ENCODE measurements around the gene DNMBP. TPM values are rescaled to one million over a fixed set of nuclear protein-coding genes. Genes with fewer than 3 reads are reported as not detected.

Gene DNMBP
- total and polyA plus RNA-seq, 8 donors: 8.5 to 44.6 (median 34.7) TPM

- H3K27ac ChIP-seq: peak overlapping the region in 4 of 5 donors; percentile 50 to 81 (median 70)
- peak in 1 of 2 donors; percentile 79 for DNase-seq
- H3K9me3 ChIP-seq: no peaks in the 10 kb centered on the region
- no peak for TF ChIP-seq POLR2A (IDR thresholded peaks at IDR 0.05)
- no peak for TF ChIP-seq EP300 (IDR thresholded peaks at IDR 0.05)
- TF ChIP-seq, protein P1, sequence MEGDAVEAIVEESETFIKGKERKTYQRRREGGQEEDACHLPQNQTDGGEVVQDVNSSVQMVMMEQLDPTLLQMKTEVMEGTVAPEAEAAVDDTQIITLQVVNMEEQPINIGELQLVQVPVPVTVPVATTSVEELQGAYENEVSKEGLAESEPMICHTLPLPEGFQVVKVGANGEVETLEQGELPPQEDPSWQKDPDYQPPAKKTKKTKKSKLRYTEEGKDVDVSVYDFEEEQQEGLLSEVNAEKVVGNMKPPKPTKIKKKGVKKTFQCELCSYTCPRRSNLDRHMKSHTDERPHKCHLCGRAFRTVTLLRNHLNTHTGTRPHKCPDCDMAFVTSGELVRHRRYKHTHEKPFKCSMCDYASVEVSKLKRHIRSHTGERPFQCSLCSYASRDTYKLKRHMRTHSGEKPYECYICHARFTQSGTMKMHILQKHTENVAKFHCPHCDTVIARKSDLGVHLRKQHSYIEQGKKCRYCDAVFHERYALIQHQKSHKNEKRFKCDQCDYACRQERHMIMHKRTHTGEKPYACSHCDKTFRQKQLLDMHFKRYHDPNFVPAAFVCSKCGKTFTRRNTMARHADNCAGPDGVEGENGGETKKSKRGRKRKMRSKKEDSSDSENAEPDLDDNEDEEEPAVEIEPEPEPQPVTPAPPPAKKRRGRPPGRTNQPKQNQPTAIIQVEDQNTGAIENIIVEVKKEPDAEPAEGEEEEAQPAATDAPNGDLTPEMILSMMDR (IDR thresholded peaks at IDR 0.05): no peak
- no peak for TF ChIP-seq POLR2AphosphoS5 (IDR thresholded peaks at IDR 0.05)
- peaks cover 6 to 43% (median 26%) of the 10 kb centered on the region in 4 donors for H3K4me1 ChIP-seq
- H3K4me3 ChIP-seq: no peak overlapping the region
- intact Hi-C loops (cut with DNase I; ENCODE audit: low total_unique reads): no loop called here
- WGBS, 5 donors: 46 to 64% (median 53%) methylated on average over 7 of the region's 7 CpGs
- H3K36me3 ChIP-seq: peaks cover 6 to 8% (median 7%) of the 10 kb centered on the region in 4 donors
- no peaks in the 10 kb centered on the region for H3K27me3 ChIP-seq
Measured at GRCh38 chr10:99975942-99976809, 33.6 kb downstream of the DNMBP start.

DNA sequence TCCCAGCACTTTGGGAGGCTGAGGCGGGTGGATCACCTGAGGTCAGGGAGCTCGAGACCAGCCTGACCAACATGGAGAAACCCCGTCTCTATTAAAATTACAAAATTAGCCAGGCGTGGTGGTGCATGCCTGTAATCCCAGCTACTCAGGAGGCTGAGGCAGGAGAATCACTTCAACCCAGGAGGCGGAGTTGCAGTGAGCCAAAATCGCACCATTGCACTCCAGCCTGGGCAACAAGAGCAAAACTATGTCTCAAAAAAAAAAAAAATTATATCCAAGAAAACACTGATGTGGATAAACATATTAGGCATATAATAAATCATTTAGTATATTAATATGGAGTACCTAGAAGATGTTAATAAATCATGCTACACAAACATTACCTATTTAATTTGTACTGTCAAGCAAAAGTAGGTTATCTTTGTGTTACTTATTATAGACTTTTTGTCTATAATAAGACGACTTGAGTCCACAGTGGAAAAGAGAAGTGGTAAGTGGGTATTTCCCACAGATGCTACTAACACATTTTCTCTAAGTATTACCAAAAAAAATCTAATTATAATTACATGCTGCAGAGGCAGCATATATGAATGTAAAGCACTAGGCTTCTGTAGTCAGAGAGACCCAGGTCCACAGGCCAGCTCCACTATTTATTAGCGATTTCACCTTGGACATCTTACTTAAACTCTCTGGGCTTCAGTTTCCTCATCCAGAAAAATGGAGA, 34.5 kb downstream of the DNMBP start:
- TF ChIP-seq POLR2AphosphoS5 (IDR thresholded peaks at IDR 0.05) (no peak), EP300 (IDR thresholded peaks at IDR 0.05) (no peak), POLR2A (IDR thresholded peaks at IDR 0.05) (no peak)
- TF ChIP-seq, protein P1 (IDR thresholded peaks at IDR 0.05): no peak
- Histone ChIP-seq H3K27me3 (no peaks in the 10 kb centered on the region), H3K36me3 (peaks cover 9 to 17% (median 14%) of the 10 kb centered on the region in 4 donors), H3K4me3 (no peak overlapping the region), H3K9me3 (no peaks in the 10 kb centered on the region), H3K27ac (peak overlapping the region in 2 of 5 donors; percentile 77 to 81), H3K4me1 (peaks cover 6 to 40% (median 23%) of the 10 kb centered on the region in 4 donors)
- intact Hi-C loops (cut with DNase I; ENCODE audit: low total_unique reads): no loop called here
- DNase-seq: no peak
- WGBS, 5 donors: 81 to 89% (median 83%) methylated on average over 8 of the region's 8 CpGs

DNA sequence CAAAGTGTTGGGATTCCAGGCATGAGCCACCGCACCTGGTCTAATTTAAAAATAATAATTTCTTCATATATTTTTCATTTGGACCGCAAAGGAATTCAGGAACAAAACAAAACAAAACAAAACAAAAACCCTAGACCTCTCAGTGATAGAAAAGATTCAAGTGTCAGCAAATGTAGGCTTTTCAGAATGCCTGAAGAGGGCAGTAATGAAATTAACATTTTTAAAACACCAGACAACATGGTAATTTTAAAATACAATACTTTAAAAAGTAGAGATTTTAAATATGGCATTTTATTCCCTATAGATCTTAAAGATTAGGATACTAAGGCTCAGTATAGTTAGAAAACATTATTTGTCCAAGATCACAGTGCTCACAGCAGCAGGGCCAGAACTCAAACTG, 36.6 kb downstream of the DNMBP start:
- Histone ChIP-seq H3K9me3 (no peaks in the 10 kb centered on the region), H3K27me3 (no peaks in the 10 kb centered on the region), H3K4me3 (no peak overlapping the region), H3K4me1 (peaks cover 6 to 31% (median 18%) of the 10 kb centered on the region in 4 donors), H3K36me3 (peaks cover 9 to 38% (median 35%) of the 10 kb centered on the region in 4 donors), H3K27ac (no peak overlapping the region)
- intact Hi-C loops (cut with DNase I; ENCODE audit: low total_unique reads): no loop called here
- TF ChIP-seq, protein P1 (IDR thresholded peaks at IDR 0.05): peak in 1 of 7 experiments; percentile 28
- TF ChIP-seq POLR2AphosphoS5 (IDR thresholded peaks at IDR 0.05): no peak
- no peak for DNase-seq
- 83 to 90% (median 86%) methylated on average over 2 of the region's 2 CpGs for WGBS, 5 donors

DNA sequence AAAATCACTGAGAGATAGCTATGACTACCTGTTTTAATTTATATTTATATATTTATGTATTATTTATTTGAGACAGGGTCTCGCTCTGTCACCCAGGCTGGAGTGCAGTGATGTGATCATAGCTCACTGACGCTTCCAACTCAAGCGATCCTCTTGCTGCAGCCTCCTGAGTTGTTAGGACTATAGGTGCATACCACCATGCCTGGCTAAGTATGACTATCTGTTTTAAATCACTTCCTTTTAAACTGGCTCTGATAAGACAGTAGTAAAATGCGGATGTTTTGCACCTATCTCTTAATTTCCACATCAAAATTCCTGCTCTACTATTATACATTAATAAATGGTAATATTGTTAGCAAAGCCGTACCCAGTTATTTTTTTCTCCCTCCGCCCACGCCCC, 41.8 kb downstream of the DNMBP start:
- DNase-seq: no peak
- peaks cover 9 to 47% (median 44%) of the 10 kb centered on the region in 4 donors for H3K36me3 ChIP-seq
- TF ChIP-seq, protein P1 (IDR thresholded peaks at IDR 0.05): no peak
- TF ChIP-seq POLR2AphosphoS5 (IDR thresholded peaks at IDR 0.05) (no peak), EP300 (IDR thresholded peaks at IDR 0.05) (no peak), POLR2A (IDR thresholded peaks at IDR 0.05) (no peak)
- peaks cover 2 to 20% (median 5%) of the 10 kb centered on the region in 4 donors for H3K4me1 ChIP-seq
- no peaks in the 10 kb centered on the region for H3K9me3 ChIP-seq
- no peaks in the 10 kb centered on the region for H3K27me3 ChIP-seq
- WGBS, 5 donors: 95 to 97% (median 95%) methylated on average over 7 of the region's 7 CpGs
- H3K27ac ChIP-seq: no peak overlapping the region
- intact Hi-C loops (cut with DNase I; ENCODE audit: low total_unique reads): no loop called here
- H3K4me3 ChIP-seq: no peak overlapping the region

All from stomach (tissue), 9 donors.